Skeletal muscle satellite cell (primary cell): ENCODE data around the gene PIK3C2G.

Experiments
- H3K27me3 ChIP-seq: 2 replicates; pipeline ENCODE4 v1.7.0; 2013; ENCODE audit warnings: low read length; ENCODE audit not compliant: control insufficient read depth, insufficient read depth
- H3K36me3 ChIP-seq: 2 replicates; pipeline ENCODE4 v1.7.0; 2013; ENCODE audit warnings: mild to moderate bottlenecking, control low read depth, low read length; ENCODE audit not compliant: insufficient read depth
- H3K4me1 ChIP-seq: 2 replicates; pipeline ENCODE4 v1.7.0; 2013; ENCODE audit warnings: low read length; ENCODE audit not compliant: control insufficient read depth, insufficient read depth
- H3K4me2 ChIP-seq: 2 replicates; pipeline ENCODE4 v1.7.0; 2013; ENCODE audit warnings: mild to moderate bottlenecking, low read length
- H3K4me3 ChIP-seq: 2 replicates; pipeline ENCODE4 v1.7.0; 2013; ENCODE audit warnings: low read length
- H3K9ac ChIP-seq: 2 replicates; pipeline ENCODE4 v1.7.0; 2013; ENCODE audit warnings: mild to moderate bottlenecking, low read depth, low read length, moderate library complexity
- H3K9me3 ChIP-seq: replicated peaks from 2 replicates; pipeline ENCODE4 v1.7.0; 2013; ENCODE audit warnings: mild to moderate bottlenecking, control low read depth, low read length

PIK3C2G gene

GRCh38 chr12:18696971-18697602, 435.8 kb downstream of the PIK3C2G start:
- H3K4me2 ChIP-seq = no peak overlapping the region
- no peaks in the 10 kb centered on the region for H3K9me3 ChIP-seq

More at GRCh38 chr12:18696971-18697602, 435.8 kb downstream of the PIK3C2G start:
- no peaks in the 10 kb centered on the region for H3K27me3 ChIP-seq
- H3K4me1 ChIP-seq = peaks cover 12% of the 10 kb centered on the region
- H3K36me3 ChIP-seq = no peaks in the 10 kb centered on the region
- H3K4me3 ChIP-seq = no peak overlapping the region
- H3K9ac ChIP-seq = no peak overlapping the region
